Caco-2 (cell line): ENCODE results near the gene CACNA1C. TPM values are rescaled to one million over a fixed set of nuclear protein-coding genes. Genes with fewer than 3 reads are reported as not detected.

ENCODE experiments used
- BruUV-seq: library from RNA; stranded (reverse); fragments of 400-500 nt; replicated peaks from 2 replicates; lab custom pipeline; 2021; lab: Mats Ljungman, UMichigan
- CTCF ChIA-PET: fragments of 300-600 bp; sonication (Branson Sonifier 250); formaldehyde crosslinking; loops from one replicate; lab custom pipeline; 2022; ENCODE audit warnings: antibody characterized with exemption; lab: Charles Lee
- POLR2A ChIA-PET: fragments of 300-600 bp; sonication (Branson Sonifier 250); formaldehyde crosslinking; loops from one replicate; lab custom pipeline; 2022; ENCODE audit warnings: antibody characterized with exemption; lab: Charles Lee
- DNase-seq, 2 experiments: peaks; one replicate each; pipeline versions ENCODE4 v3.0.0 to v3.0.0-alpha.2; 2020 to 2022
- H3K27me3 ChIP-seq: replicated peaks from 2 replicates; pipeline ENCODE4 v1.6.0; 2011; ENCODE audit warnings: low read length; ENCODE audit not compliant: control insufficient read depth, insufficient read depth
- H3K36me3 ChIP-seq: 2 replicates; pipeline ENCODE4 v1.5.1; 2011; ENCODE audit warnings: low read length; ENCODE audit not compliant: control insufficient read depth, insufficient read depth
- H3K4me1 ChIP-seq: fragments of 250-450 bp; sonication (Bioruptor Pico); 2 replicates; pipeline ENCODE4 v1.5.1; 2020; ENCODE audit warnings: mild to moderate bottlenecking
- H3K4me3 ChIP-seq: 2 replicates; pipeline ENCODE4 v1.5.1; 2011; ENCODE audit warnings: low read depth, mild to moderate bottlenecking, control low read depth, low read length
- H3K9me3 ChIP-seq: fragments of 250-450 bp; sonication (Bioruptor Pico); 2 replicates; pipeline ENCODE4 v1.5.1; 2020; ENCODE audit warnings: mild to moderate bottlenecking, moderate library complexity
- H3K27ac Mint-ChIP-seq: one replicate; pipeline ENCODE4 v1.8.0; 2022; ENCODE audit warnings: mixed read lengths; ENCODE audit not compliant: unreplicated experiment
- H3K27me3 Mint-ChIP-seq: one replicate; pipeline ENCODE4 v1.8.0; 2022; ENCODE audit warnings: mixed read lengths; ENCODE audit not compliant: insufficient read depth, unreplicated experiment
- H3K36me3 Mint-ChIP-seq: one replicate; pipeline ENCODE4 v1.8.0; 2022; ENCODE audit warnings: mild to moderate bottlenecking, mixed read lengths; ENCODE audit not compliant: insufficient read depth, unreplicated experiment
- H3K4me1 Mint-ChIP-seq: one replicate; pipeline ENCODE4 v1.8.0; 2022; ENCODE audit warnings: low read depth, mixed read lengths; ENCODE audit not compliant: unreplicated experiment
- H3K4me3 Mint-ChIP-seq: one replicate; pipeline ENCODE4 v1.8.0; 2022; ENCODE audit warnings: mild to moderate bottlenecking, moderate library complexity, mixed read lengths; ENCODE audit not compliant: unreplicated experiment
- H3K9me3 Mint-ChIP-seq: one replicate; pipeline ENCODE4 v1.8.0; 2022; ENCODE audit warnings: mixed read lengths; ENCODE audit not compliant: unreplicated experiment
- intact Hi-C: fragments of 100-400 bp; cut with micrococcal nuclease; formaldehyde crosslinking; loops from one replicate; pipeline ENCODE4 v1.10.0; 2022; ENCODE audit not compliant: unreplicated experiment
- total RNA-seq: library from RNA; stranded (reverse); gene quantifications from 2 replicates; pipeline ENCODE4 v1.2.3, GENCODE V29; 2022
- TF ChIP-seq, protein P1 (sequence below), 2 experiments: fragments of 200-600 bp in 1 of 2; IDR thresholded peaks; 1 replicate in 1 of 2; 2 replicates in 1 of 2; pipeline versions ENCODE4 v1.5.1 to v1.8.0; 2011 to 2022; ENCODE audit warnings: antibody characterized with exemption in 1 of 2, control low read depth in 1 of 2, inconsistent platforms in 1 of 2, low read depth in 1 of 2, low read length in 1 of 2, mild to moderate bottlenecking in 1 of 2, moderate library complexity in 1 of 2; ENCODE audit not compliant: insufficient read depth in 1 of 2, severe bottlenecking in 1 of 2, unreplicated experiment in 1 of 2

CACNA1C gene
- total RNA-seq, 1 experiment from 2014 or later = not detected

GRCh38 chr12:2375871-2376270 is 323.1 kb downstream of the CACNA1C start:
- Mint-ChIP-seq H3K36me3 (no peaks in the 10 kb centered on the region), H3K27ac (no peak overlapping the region), H3K4me3 (no peak overlapping the region), H3K4me1 (no peaks in the 10 kb centered on the region), H3K27me3 (peaks cover 37% of the 10 kb centered on the region), H3K9me3 (no peaks in the 10 kb centered on the region)
- no TSS peak for BruUV-seq
- Histone ChIP-seq H3K9me3 (no peaks in the 10 kb centered on the region), H3K27me3 (peaks cover 1% of the 10 kb centered on the region; the same call in 1 of the 2 replicates), H3K4me1 (no peaks in the 10 kb centered on the region), H3K36me3 (no peaks in the 10 kb centered on the region), H3K4me3 (no peak overlapping the region)
- no peak for DNase-seq
- intact Hi-C loops = no loop called here
- ChIA-PET CTCF (no interaction called here), POLR2A (no interaction called here)
- TF ChIP-seq, protein P1, sequence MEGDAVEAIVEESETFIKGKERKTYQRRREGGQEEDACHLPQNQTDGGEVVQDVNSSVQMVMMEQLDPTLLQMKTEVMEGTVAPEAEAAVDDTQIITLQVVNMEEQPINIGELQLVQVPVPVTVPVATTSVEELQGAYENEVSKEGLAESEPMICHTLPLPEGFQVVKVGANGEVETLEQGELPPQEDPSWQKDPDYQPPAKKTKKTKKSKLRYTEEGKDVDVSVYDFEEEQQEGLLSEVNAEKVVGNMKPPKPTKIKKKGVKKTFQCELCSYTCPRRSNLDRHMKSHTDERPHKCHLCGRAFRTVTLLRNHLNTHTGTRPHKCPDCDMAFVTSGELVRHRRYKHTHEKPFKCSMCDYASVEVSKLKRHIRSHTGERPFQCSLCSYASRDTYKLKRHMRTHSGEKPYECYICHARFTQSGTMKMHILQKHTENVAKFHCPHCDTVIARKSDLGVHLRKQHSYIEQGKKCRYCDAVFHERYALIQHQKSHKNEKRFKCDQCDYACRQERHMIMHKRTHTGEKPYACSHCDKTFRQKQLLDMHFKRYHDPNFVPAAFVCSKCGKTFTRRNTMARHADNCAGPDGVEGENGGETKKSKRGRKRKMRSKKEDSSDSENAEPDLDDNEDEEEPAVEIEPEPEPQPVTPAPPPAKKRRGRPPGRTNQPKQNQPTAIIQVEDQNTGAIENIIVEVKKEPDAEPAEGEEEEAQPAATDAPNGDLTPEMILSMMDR (IDR thresholded peaks at IDR 0.05; ENCODE audit: insufficient read depth in 1 of 2, low read depth in 1 of 2, low read length in 1 of 2, severe bottlenecking in 1 of 2, unreplicated experiment in 1 of 2) = no peak

DNA sequence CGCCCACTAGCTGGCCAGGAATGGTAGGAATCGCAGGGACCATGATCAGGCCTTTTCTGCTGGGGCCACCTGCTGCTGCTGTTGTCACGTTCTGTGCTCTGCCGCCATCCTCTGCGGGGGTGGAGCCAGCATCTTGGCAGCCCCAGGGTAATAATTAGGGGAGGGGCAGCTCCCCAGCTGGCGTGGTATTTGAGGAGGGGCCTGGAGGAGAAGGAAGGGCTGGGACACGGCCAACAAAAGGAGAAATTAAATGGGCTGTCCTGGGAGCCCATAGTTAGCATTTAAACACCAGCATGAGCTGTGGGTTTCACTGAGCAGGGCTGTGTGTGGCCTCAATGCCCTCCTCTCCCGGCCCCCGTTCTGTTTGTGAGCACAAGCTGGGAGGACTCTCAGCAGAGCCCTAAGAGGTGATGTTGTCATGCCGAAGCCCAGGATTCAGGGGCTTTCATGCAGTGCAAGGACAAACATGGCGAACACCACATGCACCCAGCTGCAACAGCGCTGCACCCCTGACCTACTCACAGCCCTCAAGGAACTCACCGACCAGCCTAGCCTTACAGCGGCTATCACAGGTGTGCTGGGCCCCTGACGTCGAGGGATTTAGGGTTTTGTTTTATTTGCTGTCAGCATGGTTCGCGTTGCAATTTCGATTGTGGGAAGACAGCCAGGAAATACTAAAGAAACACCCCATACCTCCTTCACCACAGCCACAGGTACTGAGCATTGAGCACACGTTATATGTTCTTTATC is 324.3 kb downstream of the CACNA1C start:
- H3K27me3 Mint-ChIP-seq = peaks cover 32% of the 10 kb centered on the region
- TF ChIP-seq, protein P1 (IDR thresholded peaks at IDR 0.05; ENCODE audit: insufficient read depth in 1 of 2, low read depth in 1 of 2, low read length in 1 of 2, severe bottlenecking in 1 of 2, unreplicated experiment in 1 of 2) = no peak
- Histone ChIP-seq H3K9me3 (no peaks in the 10 kb centered on the region), H3K4me3 (no peak overlapping the region), H3K27me3 (peaks cover 1% of the 10 kb centered on the region; the same call in 1 of the 2 replicates), H3K4me1 (no peaks in the 10 kb centered on the region), H3K36me3 (no peaks in the 10 kb centered on the region)
- DNase-seq = no peak
- no peak overlapping the region for H3K27ac Mint-ChIP-seq
- H3K9me3 Mint-ChIP-seq = no peaks in the 10 kb centered on the region
- intact Hi-C loops = no loop called here
- no peaks in the 10 kb centered on the region for H3K4me1 Mint-ChIP-seq
- no peak overlapping the region for H3K4me3 Mint-ChIP-seq
- BruUV-seq = no TSS peak
- H3K36me3 Mint-ChIP-seq = no peaks in the 10 kb centered on the region
- POLR2A ChIA-PET = no interaction called here
- CTCF ChIA-PET = no interaction called here

GRCh38 chr12:2378835-2379330 is 326.1 kb downstream of the CACNA1C start:
- peaks cover 26% of the 10 kb centered on the region for H3K27me3 Mint-ChIP-seq

More at GRCh38 chr12:2378835-2379330, 326.1 kb downstream of the CACNA1C start:
- POLR2A ChIA-PET = no interaction called here
- intact Hi-C loops = no loop called here
- CTCF ChIA-PET = interaction anchor here (0.9 kb wide), 1 partner anchor 24 kb away, joined by 3 read pairs; no protein-coding TSS in a partner anchor
- Histone ChIP-seq H3K36me3 (no peaks in the 10 kb centered on the region), H3K9me3 (no peaks in the 10 kb centered on the region), H3K27me3 (peaks cover 1% of the 10 kb centered on the region; the same call in 1 of the 2 replicates), H3K4me1 (peaks cover 5% of the 10 kb centered on the region; the same call in 1 of the 2 replicates), H3K4me3 (no peak overlapping the region)
- no peak overlapping the region for H3K4me3 Mint-ChIP-seq
- no peak overlapping the region for H3K27ac Mint-ChIP-seq
- TF ChIP-seq, protein P1 (IDR thresholded peaks at IDR 0.05; ENCODE audit: insufficient read depth in 1 of 2, low read depth in 1 of 2, low read length in 1 of 2, severe bottlenecking in 1 of 2, unreplicated experiment in 1 of 2) = no peak
- DNase-seq = no peak
- no TSS peak for BruUV-seq
- H3K36me3 Mint-ChIP-seq = no peaks in the 10 kb centered on the region
- H3K9me3 Mint-ChIP-seq = no peaks in the 10 kb centered on the region
- no peaks in the 10 kb centered on the region for H3K4me1 Mint-ChIP-seq
